Progenitor cell of endocrine pancreas (in vitro differentiated cells): ENCODE measurements around the gene TMC1. TPM values are rescaled to one million over a fixed set of nuclear protein-coding genes. Genes with fewer than 3 reads are reported as not detected.
"Not testable (repeated sequence)": the region's sequence is repeated elsewhere in the genome, so short reads cannot be mapped to it uniquely, and the experiment has no call there.

Source experiments
- DNase-seq: peaks from one replicate; pipeline ENCODE4 v3.0.0; 2021; ENCODE audit warnings: low spot score; ENCODE audit not compliant: unreplicated experiment
- H3K27ac Mint-ChIP-seq: 2 replicates; pipeline ENCODE4 v1.8.0; 2021; ENCODE audit warnings: mild to moderate bottlenecking, moderate library complexity, mixed read lengths
- H3K27me3 Mint-ChIP-seq: 2 replicates; pipeline ENCODE4 v1.8.0; 2021; ENCODE audit warnings: mixed read lengths
- H3K36me3 Mint-ChIP-seq: 2 replicates; pipeline ENCODE4 v1.8.0; 2022; ENCODE audit warnings: mixed read lengths; ENCODE audit not compliant: insufficient read depth
- H3K4me1 Mint-ChIP-seq: 2 replicates; pipeline ENCODE4 v1.8.0; 2021; ENCODE audit warnings: low read depth, mixed read lengths
- H3K4me3 Mint-ChIP-seq: 2 replicates; pipeline ENCODE4 v1.8.0; 2021; ENCODE audit warnings: low read depth, mild to moderate bottlenecking, moderate library complexity, mixed read lengths
- H3K9me3 Mint-ChIP-seq: 2 replicates; pipeline ENCODE4 v1.8.0; 2021; ENCODE audit warnings: low read depth, mixed read lengths
- total RNA-seq: library from RNA; stranded (reverse); gene quantifications from 2 replicates; pipeline ENCODE4 v1.2.1, GENCODE V29; 2021
- TF ChIP-seq, protein P1 (sequence below): fragments of 200-600 bp; sonication (generic); IDR thresholded peaks from one replicate; pipeline ENCODE4 v1.5.0; 2021; ENCODE audit warnings: antibody characterized with exemption, mild to moderate bottlenecking; ENCODE audit not compliant: unreplicated experiment

Gene TMC1
- total RNA-seq, 1 donor from 2014 or later, result not detected

DNA sequence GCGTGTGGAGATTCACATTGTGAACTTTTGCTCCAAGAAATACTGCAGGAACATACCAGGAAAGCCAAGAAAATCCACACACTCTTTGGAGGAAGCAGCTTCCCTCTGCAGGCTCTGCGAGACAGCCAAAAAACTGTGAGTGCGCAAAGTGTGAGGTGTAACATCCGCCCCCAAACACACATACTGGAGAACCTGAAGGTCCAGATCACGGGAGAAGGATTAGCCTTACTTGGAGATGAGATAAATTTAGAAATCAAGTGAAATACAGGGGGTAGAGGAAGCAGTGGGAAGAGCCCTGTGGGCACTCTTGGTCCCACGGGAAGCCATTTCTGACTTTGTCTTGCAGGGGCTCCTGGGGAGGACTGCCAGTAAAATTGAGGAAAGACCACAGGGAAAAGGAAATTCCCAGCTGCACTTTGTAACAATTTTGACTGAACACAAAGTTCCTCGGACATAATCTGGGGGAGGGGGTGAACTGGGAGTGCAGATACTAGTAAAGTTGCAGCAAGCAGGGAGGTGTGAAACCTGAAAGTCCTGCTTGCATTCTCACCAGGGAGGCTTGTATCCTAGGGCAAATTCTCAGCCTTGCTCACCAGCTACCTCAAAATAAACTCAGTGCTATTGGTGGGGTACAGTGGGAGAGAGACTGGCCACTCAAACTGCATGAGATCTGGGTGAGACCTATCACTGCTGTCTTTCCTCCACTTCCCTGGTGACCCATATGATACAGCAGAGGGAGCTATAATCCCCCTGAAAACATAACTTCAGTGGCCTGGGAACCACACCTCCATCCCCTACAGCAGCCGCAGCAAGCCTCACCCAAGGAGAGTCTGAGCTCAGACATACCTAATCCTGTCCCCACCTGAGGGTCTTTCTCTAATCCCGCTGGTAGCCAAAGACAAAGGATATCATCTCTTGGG lies 322.4 kb downstream of the TMC1 start:
- DNase-seq, result no peak
- Mint-ChIP-seq H3K4me3 (no peak overlapping the region), H3K9me3 (peaks cover 22% of the 10 kb centered on the region), H3K27me3 (no peaks in the 10 kb centered on the region), H3K4me1 (peaks cover 3% of the 10 kb centered on the region), H3K27ac (no peak overlapping the region), H3K36me3 (no peaks in the 10 kb centered on the region)
- TF ChIP-seq, protein P1, sequence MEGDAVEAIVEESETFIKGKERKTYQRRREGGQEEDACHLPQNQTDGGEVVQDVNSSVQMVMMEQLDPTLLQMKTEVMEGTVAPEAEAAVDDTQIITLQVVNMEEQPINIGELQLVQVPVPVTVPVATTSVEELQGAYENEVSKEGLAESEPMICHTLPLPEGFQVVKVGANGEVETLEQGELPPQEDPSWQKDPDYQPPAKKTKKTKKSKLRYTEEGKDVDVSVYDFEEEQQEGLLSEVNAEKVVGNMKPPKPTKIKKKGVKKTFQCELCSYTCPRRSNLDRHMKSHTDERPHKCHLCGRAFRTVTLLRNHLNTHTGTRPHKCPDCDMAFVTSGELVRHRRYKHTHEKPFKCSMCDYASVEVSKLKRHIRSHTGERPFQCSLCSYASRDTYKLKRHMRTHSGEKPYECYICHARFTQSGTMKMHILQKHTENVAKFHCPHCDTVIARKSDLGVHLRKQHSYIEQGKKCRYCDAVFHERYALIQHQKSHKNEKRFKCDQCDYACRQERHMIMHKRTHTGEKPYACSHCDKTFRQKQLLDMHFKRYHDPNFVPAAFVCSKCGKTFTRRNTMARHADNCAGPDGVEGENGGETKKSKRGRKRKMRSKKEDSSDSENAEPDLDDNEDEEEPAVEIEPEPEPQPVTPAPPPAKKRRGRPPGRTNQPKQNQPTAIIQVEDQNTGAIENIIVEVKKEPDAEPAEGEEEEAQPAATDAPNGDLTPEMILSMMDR, result peak; percentile 40

DNA sequence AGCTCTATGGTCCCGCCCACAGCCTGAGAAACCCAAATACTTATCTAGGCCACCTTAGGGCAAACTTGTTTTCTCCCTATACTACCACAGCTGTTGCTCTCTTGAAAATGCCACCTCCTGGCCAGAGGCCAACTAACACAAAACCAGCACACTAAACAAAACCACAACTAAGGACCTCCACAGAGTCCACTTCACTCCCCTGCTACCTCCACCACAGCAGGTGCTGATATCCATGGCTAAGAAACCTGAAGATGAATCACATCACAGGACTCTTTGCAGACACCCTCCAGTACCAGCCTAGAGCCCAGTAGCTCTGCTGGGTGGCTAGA lies 323.0 kb downstream of the TMC1 start:
- no peaks in the 10 kb centered on the region for H3K4me1 Mint-ChIP-seq
- TF ChIP-seq, protein P1, result peak; percentile 4
- H3K9me3 Mint-ChIP-seq, result peaks cover 27% of the 10 kb centered on the region
- DNase-seq, result no peak
- H3K27ac Mint-ChIP-seq, result no peak overlapping the region
- H3K27me3 Mint-ChIP-seq, result no peaks in the 10 kb centered on the region
- peaks cover 1% of the 10 kb centered on the region for H3K36me3 Mint-ChIP-seq
- H3K4me3 Mint-ChIP-seq, result no peak overlapping the region

DNA sequence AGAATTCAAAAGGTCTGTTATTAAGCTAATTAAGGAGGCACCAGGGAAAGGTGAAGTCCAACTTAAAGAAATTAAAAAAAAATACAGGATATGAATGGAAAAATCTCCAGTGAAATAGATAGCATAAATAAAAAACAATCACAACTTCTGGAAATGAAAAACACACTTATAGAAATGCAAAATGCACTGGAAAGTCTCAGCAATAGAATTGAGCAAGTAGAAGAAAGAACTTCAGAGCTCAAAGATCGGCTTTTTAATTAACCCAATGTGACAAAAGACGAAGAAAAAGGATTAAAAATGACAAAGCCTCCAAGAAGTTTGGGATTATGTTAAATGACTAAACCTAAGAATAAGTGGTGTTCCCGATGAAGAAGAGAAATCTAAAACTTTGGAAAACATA lies 323.6 kb downstream of the TMC1 start:
- not testable (repeated sequence) for H3K36me3 Mint-ChIP-seq, H3K4me1 Mint-ChIP-seq, DNase-seq, H3K4me3 Mint-ChIP-seq, H3K27me3 Mint-ChIP-seq, H3K27ac Mint-ChIP-seq
- peaks cover 32% of the 10 kb centered on the region for H3K9me3 Mint-ChIP-seq

DNA sequence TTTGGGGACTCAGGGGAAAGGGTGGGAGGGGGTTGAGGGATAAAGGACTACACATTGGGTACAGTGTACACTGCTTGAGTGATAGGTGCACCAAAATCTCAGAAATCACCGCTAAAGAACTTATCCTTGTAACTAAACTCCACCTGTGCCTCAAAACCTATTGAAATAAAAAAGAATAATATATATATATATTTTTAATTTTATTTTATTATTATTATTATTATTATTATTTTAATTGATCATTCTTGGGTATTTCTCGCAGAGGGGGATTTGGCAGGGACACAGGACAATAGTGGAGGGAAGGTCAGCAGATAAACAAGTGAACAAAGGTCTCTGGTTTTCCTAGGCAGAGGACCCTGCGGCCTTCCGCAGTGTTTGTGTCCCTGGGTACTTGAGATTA lies 328.8 kb downstream of the TMC1 start:
- not testable (repeated sequence) for H3K4me3 Mint-ChIP-seq, DNase-seq, H3K4me1 Mint-ChIP-seq, H3K27ac Mint-ChIP-seq, H3K27me3 Mint-ChIP-seq, H3K36me3 Mint-ChIP-seq
- peaks cover 28% of the 10 kb centered on the region for H3K9me3 Mint-ChIP-seq

DNA sequence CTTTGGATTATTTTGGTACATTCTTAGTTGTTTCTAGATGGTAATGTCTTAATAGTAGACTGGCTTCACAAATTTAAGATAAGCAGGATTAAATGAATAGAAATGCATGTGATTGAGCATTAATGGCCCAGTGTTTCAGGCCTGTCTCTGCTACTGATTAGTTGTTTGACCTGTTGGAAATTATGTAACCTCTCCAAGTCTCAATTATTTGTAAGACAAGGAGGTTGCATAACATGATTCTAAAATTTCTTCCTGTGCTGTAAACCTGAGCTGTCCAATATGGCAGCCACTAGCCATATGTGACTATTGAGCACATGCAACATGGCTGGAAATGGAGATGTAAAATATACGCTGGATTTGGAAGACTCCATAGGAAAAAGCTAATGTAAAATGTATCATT lies 333.9 kb downstream of the TMC1 start:
- H3K36me3 Mint-ChIP-seq, result peaks cover 1% of the 10 kb centered on the region
- H3K4me3 Mint-ChIP-seq, result no peak overlapping the region
- H3K27me3 Mint-ChIP-seq, result no peaks in the 10 kb centered on the region
- peaks cover 4% of the 10 kb centered on the region for H3K4me1 Mint-ChIP-seq
- no peaks in the 10 kb centered on the region for H3K9me3 Mint-ChIP-seq
- no peak overlapping the region for H3K27ac Mint-ChIP-seq
- TF ChIP-seq, protein P1, result no peak
- DNase-seq, result no peak

DNA sequence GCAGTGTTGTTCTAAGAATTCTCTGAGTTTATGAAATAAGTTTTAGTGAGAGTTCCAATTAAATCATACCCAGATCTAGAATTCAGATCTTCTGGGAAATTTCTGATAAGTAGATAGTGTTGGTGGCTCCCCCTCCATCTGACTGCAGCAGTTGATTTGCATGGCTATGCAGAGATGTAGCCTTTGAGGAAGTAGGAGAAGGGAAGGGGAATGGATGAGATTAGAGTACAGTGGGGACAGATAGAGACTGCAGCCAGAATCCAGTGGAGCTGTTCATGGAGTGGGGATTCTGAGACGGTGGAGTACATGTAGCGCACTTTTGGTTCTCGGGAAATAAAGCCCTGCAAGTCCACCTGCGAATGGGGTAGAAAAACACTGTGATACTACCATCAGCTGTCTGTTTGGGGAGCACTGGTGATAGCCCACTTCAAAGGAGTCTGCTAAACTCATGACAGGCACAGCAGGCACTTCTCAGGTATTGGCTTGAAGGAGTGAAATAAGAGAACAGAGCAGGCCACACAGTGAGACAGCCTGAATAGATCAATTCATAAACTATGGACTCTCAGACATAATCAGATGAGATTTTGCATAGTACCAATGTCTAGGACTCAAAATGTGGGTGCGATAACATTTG lies 334.6 kb downstream of the TMC1 start:
- Mint-ChIP-seq H3K27ac (no peak overlapping the region), H3K9me3 (no peaks in the 10 kb centered on the region), H3K27me3 (no peaks in the 10 kb centered on the region), H3K4me1 (peaks cover 4% of the 10 kb centered on the region), H3K36me3 (no peaks in the 10 kb centered on the region), H3K4me3 (no peak overlapping the region)
- DNase-seq, result no peak
- TF ChIP-seq, protein P1, result no peak
